GM19468 (cell line): ENCODE results near the gene PCDH11Y.
"Not testable (repeated sequence)": the region's sequence is repeated elsewhere in the genome, so short reads cannot be mapped to it uniquely, and the experiment has no call there.

ENCODE experiments used
- ATAC-seq: cut with Tn5 transposase; IDR thresholded peaks from one replicate; pipeline ENCODE4 v1.9.1; 2021; ENCODE audit warnings: mild to moderate bottlenecking, moderate library complexity, moderate number of reproducible peaks; ENCODE audit not compliant: unreplicated experiment; ENCODE audit errors: extremely low read depth

The PCDH11Y gene

GRCh38 chrY:5000057-5000456, at the start of gene PCDH11Y:
Gene PCDH11Y, plus strand, starts transcription at chrY:5000296. Its CDS starts 56,804 bp downstream, at chrY:5057100.
- ATAC-seq: not testable (repeated sequence)

DNA sequence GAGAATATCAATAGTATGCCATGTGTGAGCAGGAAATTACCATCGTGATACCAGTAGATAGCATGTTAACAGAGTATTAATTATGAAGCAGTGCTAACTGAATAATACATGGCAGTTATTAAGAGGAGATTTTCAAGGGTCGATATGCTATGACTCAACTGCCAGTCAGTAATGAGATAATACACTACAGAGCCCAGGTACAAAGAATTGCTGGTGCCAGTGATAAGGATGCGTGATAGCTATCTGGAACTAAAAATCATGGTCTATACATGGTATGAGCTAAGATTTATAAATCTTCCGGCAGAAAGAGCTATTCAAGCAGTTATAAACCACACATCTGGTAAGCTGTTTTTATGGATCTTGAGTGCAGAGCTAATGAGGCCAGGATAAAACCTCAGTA, 32.2 kb upstream of the PCDH11Y start:
- not testable (repeated sequence) for ATAC-seq

DNA sequence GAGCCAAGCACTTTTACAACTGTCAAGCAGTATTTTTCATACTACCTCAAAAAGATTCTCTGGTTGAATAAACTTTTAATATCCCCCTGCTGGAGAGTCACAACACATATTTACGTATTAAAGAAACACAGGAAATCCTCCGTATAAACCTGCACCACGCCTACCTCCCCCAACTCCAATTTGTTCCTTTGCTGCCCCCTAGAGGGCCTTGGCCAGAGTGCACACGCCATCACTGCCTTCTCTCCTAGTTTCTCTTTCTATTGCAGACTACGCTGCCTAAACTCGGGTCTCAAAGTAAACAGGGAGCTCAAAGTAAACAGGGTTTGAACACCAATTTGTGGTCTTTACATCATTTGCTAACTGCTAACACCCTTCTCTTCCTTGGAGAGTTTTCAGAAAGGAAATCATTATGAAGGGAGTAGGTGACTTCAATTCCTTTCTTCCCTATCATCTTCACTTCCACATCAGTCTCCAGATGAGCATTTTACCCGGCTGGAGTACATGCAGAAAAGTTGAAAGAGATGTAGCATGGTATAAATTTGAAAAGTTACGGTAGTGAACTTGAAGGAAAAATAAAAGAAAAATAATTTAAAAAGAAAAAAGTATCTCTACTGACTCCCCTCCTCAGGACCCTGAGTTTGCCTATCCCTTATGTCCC, 8.2 kb upstream of the PCDH11Y start:
- ATAC-seq: peak; percentile 91

GRCh38 chrY:4994892-4995291, 5.2 kb upstream of the PCDH11Y start:
- not testable (repeated sequence) for ATAC-seq

DNA sequence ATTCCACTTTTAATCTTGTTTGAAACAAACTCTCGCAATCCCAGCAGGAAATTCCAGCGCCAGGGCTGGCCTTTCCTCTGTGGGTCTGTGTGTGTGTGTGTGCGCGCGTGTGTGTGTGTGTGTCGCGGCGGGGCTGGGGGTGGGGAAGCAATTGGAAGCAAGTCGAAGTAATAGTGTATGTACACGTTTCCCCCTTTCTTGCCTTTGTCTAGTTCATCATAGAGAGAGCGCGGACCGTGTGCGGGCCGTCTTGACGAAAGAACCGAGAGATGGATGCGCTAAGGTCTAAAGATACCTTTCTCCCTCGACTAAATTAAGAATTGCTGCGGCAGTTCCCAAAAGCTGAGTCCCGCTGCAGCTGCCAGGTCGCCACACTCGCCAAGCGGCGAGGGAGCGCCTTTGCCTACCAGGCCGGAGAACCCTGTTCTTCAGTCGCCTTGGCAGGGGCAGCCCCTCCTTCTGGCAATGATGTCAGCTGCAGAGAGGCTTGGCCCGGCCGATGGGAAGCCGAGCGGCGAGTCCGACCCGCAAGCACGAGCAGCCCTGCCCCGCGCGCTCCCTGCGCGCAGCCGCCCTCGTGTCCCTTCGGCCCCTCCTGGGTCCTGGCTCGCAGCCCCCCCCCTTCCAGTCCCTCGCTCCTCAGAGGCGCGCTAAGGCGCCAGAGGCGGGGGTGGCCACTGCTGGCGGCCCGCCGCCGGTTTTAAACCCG, 2.5 kb downstream of the PCDH11Y start:
- not testable (repeated sequence) for ATAC-seq

DNA sequence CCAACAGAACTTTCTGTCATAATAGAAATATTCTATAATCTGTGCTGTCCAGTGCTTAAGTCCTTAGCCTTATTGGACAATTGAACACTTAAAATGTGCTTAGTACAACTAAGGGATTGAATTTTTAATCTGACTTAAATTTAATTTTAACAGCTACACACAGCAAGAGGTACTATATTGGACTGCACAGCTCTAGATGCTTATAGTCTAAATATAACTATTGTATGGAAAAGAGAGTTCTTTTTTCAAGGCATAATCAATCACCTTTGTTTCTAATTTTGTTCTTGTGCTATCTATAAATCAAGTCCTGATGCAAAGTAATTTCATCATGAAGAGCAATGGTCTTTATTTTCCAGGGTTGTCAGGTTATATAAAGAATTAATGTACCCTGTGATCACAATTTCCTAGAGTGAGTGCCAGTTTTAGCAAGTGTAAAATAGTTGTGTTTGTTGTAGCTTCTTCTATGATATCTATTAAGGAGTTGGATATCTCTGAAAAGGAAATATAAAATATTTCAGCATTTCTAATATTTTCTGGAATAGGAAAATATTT, 39.0 kb downstream of the PCDH11Y start:
- not testable (repeated sequence) for ATAC-seq

GRCh38 chrY:5083017-5083416, 82.9 kb downstream of the PCDH11Y start:
- not testable (repeated sequence) for ATAC-seq

GRCh38 chrY:5182998-5183397, 182.9 kb downstream of the PCDH11Y start:
- ATAC-seq: not testable (repeated sequence)

GRCh38 chrY:5215116-5215515, 215.0 kb downstream of the PCDH11Y start:
- not testable (repeated sequence) for ATAC-seq

DNA sequence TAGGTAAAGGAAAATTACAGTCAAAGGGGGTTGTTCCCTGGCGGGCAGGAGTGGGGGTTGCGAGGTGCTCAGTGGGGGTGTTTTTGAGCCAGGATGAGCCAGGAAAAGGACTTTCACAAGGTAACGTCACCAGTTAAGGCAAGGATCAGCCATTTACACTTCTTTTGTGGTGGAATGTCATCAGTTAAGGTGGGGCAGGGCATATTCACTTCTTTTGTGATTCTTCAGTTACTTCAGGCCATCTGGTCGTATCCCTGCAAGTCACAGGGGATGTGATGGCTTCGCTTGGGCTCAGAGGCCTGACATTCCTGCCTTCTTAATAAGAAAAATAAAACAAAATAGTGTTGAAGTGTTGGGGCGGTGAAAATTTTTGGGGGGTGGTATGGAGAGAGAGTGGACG, 324.8 kb downstream of the PCDH11Y start:
- not testable (repeated sequence) for ATAC-seq

- not testable (repeated sequence) for ATAC-seq
These were observed 342.1 kb downstream of the PCDH11Y start for GRCh38 chrY:5342220-5342619.

- ATAC-seq: not testable (repeated sequence)
These were observed 543.6 kb downstream of the PCDH11Y start for GRCh38 chrY:5543705-5544104.

DNA sequence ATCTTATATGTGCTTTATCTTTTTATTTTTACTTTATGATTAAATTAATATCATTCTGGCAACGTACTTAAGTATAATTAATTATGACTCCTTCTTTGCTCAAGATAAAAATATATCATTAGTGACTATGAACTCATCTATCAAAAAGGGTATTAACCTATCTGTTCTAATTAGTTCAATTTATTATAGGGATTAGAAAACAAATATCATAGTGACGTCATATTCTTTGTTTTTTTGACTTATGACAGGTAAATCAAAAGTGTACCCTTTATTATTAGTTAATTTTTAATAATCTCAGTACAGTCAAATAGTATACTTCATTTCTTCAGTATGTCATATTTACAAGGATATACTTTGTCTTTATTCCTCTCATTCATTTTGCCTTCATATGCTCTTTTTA, 638.5 kb downstream of the PCDH11Y start:
- ATAC-seq: not testable (repeated sequence)

DNA sequence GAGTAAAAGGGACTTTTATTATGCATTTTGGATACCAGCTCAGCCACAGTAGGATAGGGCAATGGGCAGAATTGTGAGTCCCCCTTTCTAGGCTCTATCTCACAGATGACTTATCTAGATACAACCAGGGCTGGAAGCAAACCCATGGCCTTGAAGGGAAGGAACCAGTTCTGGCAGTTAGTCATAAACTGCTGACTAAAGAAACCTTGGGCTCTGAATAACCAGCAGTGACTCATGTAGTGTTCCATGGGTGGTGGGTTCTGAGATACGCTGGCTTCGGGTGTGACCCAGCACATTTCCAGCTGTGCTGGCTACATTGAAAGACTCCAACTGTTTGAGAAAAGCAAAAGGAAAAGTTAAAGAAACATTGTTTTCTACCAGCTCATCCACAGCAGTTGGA, 679.2 kb downstream of the PCDH11Y start:
- ATAC-seq: not testable (repeated sequence)

DNA sequence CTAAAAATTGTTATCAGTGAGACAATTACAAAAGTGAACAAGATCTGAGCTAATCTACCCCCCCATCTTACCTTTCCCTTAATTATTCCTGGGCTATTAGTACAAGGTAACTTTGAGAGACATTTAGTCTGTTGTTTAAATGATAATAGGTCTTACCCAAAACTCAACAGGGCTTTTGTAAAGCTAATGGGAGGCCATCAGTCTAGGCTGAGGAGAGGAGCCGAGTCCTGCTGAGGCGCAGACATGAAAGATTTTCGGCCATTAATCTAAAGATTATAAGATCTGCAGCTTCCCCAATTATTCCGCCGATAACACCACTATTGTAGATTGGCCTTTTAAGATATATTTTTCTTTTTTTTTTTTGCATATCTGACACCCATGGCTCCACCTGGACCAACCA, 708.6 kb downstream of the PCDH11Y start:
- not testable (repeated sequence) for ATAC-seq

DNA sequence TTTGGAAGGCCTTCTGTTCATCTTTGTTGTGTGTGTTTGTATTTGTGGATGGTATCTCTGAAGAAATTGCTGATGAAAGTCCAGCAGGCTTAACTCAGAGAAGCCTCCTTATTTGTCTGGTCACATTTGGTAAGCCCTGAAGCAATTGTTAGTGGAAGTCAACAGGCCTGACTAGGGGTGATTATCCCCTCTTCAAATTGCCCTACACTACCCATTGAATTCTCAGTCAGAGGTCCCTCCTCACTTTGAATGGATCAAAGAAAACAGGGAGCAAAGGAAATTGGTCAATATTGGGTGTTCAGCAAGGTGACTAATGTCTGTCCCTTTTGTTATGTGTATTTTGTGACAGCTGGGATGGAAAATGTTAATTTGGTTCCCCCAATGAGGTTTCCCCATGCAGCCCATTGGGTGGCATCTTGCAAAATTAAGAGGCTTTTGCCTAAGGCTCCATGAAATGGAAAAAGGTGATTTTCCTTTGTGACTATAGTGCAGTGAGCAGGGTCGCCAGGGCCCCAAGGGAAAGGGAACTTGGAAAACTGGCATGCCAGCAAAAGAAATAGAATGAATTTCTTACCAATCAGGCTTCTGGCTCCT, 709.8 kb downstream of the PCDH11Y start:
- ATAC-seq: not testable (repeated sequence)

- not testable (repeated sequence) for ATAC-seq
These were observed 761.3 kb downstream of the PCDH11Y start for GRCh38 chrY:5761403-5761802.

DNA sequence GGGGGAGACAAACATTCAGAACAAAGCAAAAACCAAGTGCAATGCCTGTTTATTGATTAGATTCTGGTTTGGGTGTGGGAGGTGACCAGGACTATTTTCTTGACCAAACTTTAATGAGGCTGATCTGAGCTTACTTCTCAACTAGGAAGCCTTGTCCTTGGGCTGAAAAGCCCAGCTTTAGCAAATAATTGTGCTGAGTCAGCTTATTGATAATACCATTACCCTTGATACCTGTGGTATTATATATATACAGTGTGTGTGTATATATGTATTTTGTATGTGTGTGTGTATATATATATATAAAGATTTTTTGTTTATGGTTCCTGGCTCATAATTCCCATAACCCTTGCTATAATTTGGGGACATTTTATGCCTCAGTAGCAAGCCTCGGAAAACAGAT, 776.4 kb downstream of the PCDH11Y start:
- ATAC-seq: not testable (repeated sequence)
